22Rv1 (cell line): ENCODE measurements around the gene SAT1.

Experiments used
- ZFX ChIP-seq: fragments of 450-650 bp; IDR thresholded peaks from 2 replicates; pipeline ENCODE4 v1.6.1; 2017; ENCODE audit warnings: antibody characterized with exemption, borderline replicate concordance
- TF ChIP-seq, protein P1 (sequence below): fragments of 450-650 bp; IDR thresholded peaks from 2 replicates; pipeline ENCODE4 v1.5.1; 2017; ENCODE audit warnings: mild to moderate bottlenecking

DNA sequence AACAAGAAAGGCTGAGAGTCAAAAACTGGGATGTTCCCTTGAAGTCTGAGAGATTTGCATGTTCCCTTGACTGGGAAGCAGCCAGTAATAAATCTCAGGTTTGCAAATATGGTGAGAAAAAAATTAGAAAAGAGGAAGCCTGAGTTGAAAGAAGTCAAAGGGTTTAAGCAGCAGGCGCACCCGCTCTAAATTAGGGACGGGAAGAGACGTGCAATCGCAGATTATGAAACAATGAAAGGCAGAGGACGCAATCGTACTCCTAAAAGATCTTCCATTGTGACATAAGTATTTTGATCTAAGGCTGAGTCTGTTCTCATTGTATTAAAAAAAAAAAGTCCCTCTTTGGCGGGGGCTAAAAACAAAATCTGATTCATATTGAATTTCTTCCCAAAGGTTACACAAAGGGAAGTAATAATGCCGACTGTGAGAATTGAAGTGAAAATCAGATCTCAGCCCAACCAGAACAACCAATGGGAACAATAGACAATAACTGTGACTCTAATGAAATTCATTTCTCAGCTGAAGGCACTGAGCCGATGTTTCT, 28.2 kb downstream of the SAT1 start:
- TF ChIP-seq, protein P1, sequence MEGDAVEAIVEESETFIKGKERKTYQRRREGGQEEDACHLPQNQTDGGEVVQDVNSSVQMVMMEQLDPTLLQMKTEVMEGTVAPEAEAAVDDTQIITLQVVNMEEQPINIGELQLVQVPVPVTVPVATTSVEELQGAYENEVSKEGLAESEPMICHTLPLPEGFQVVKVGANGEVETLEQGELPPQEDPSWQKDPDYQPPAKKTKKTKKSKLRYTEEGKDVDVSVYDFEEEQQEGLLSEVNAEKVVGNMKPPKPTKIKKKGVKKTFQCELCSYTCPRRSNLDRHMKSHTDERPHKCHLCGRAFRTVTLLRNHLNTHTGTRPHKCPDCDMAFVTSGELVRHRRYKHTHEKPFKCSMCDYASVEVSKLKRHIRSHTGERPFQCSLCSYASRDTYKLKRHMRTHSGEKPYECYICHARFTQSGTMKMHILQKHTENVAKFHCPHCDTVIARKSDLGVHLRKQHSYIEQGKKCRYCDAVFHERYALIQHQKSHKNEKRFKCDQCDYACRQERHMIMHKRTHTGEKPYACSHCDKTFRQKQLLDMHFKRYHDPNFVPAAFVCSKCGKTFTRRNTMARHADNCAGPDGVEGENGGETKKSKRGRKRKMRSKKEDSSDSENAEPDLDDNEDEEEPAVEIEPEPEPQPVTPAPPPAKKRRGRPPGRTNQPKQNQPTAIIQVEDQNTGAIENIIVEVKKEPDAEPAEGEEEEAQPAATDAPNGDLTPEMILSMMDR = no peak
- TF ChIP-seq ZFX = no peak
